ENCODE results near the gene ISG20. TPM values are rescaled to one million over a fixed set of nuclear protein-coding genes. Genes with fewer than 3 reads are reported as not detected.

The ISG20 gene
- total RNA-seq (2022) (9.7 and 20.0 TPM in 2 replicates), Bru-seq, nascent RNA (percentile 57 among the genes with signal in this experiment), BruChase-seq, experiment 1, labeled RNA remaining after a 6-hour chase (percentile 69 among the genes with signal in this experiment), BruChase-seq, experiment 2, labeled RNA remaining after a 2-hour chase (percentile 54 among the genes with signal in this experiment)
- long read RNA-seq, full-length matches to known transcripts, result 6 of 7 reads
- long read RNA-seq, partial matches to known transcripts, result 0 of 7 reads
- long read RNA-seq, other reads (novel, unspliced or antisense), result 1 of 7 reads

DNA sequence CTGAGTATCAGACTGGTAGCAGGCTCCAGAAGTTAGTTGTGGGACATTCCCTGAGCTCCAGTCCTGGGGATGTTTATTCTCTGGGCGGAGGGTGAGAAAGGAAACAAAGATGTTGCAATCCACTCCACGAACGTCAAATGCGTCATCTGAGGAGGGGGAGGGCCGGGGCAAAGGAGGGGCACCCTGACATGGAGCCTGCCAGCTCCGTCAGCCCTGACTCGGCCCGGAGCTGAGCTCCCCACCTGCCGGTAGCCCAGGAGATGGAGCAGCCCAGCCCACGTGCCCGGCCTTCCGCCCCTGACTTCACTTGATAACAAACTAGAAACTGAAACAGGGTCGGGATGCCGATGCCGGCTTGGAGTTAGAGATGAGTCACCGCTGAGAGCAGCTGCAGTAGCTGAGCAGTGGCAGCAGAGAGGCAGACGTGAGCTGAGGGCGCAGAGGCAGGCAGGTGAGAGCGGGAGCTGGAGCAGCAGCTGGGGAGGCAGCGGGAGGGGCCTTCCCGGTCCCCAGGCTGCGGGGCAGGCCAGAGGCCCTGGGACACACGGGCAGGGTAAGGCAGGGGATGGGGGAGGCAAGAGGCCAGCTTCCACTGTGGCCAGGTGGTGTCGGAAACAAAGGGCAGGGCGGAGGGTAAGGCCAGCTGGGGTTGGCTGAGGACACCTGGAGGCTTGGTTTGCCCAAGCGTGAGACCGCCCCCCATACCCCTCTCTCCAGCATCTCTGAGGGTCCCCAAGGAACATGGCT, at the start of gene ISG20:
ISG20 (plus strand) TSS at position 391 of the 747 bp plus-strand sequence; CDS start at position 742, 351 bp downstream.
- intact Hi-C loops (cut with micrococcal nuclease), result loop anchor here (1.0 kb wide), 2 partner anchors 15 to 162 kb away; no protein-coding TSS in a partner anchor
- no peaks in the 10 kb centered on the region for H3K27me3 Mint-ChIP-seq (ENCODE audit: insufficient read depth, unreplicated experiment)
- peak within 1 kb of the TSS; percentile 96 for H3K27ac Mint-ChIP-seq (ENCODE audit: low read depth, unreplicated experiment)
- TF ChIP-seq, protein P1, sequence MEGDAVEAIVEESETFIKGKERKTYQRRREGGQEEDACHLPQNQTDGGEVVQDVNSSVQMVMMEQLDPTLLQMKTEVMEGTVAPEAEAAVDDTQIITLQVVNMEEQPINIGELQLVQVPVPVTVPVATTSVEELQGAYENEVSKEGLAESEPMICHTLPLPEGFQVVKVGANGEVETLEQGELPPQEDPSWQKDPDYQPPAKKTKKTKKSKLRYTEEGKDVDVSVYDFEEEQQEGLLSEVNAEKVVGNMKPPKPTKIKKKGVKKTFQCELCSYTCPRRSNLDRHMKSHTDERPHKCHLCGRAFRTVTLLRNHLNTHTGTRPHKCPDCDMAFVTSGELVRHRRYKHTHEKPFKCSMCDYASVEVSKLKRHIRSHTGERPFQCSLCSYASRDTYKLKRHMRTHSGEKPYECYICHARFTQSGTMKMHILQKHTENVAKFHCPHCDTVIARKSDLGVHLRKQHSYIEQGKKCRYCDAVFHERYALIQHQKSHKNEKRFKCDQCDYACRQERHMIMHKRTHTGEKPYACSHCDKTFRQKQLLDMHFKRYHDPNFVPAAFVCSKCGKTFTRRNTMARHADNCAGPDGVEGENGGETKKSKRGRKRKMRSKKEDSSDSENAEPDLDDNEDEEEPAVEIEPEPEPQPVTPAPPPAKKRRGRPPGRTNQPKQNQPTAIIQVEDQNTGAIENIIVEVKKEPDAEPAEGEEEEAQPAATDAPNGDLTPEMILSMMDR (IDR thresholded peaks at IDR 0.05; ENCODE audit: unreplicated experiment), result peak; percentile 23
- H3K4me1 Mint-ChIP-seq (ENCODE audit: insufficient read depth, unreplicated experiment), result peaks cover 40% of the 10 kb centered on the region
- peaks cover 19% of the 10 kb centered on the region for H3K36me3 Mint-ChIP-seq (ENCODE audit: insufficient read depth, unreplicated experiment)
- ChIA-PET CTCF (interaction anchor here (0.5 to 1.8 kb wide), 11 partner anchors 10 to 915 kb away, joined by 3 to 11 read pairs (median 4); partner anchors contain the start of genes AEN, MRPL46 and MRPS11), POLR2A (interaction anchor here (0.5 to 1.5 kb wide), 17 partner anchors 9 to 607 kb away, joined by 3 to 6 read pairs (median 3); partner anchors contain the start of gene MFGE8)
- no TSS peak for BruUV-seq (replicated peaks)
- H3K9me3 Mint-ChIP-seq (ENCODE audit: unreplicated experiment), result no peaks in the 10 kb centered on the region
- H3K4me3 Mint-ChIP-seq (ENCODE audit: unreplicated experiment), result peak within 1 kb of the TSS; percentile 81
- peak; percentile 98 for DNase-seq (ENCODE audit: unreplicated experiment)

DNA sequence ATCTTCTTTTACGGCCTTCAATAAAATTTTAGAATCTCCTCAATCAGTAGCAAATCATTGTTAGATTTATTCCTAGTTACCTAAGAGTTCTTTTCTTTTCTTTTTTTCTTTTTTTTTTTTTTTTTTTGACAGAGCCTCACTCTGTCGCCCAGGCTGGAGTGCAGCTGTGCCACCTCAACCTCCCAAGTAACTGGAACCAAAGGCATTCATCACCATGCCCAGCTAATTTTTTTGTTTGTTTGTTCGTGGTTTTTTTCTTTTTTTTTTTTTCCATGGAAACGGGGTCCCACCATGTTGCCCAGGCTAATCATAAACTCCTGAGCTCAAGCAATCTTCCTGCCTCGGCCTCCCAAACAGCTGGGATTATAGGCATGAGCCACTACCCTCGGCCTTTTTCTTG, 48.1 kb upstream of the ISG20 start:
- CTCF ChIA-PET, result no interaction called here
- no peak for DNase-seq (ENCODE audit: unreplicated experiment)
- no peaks in the 10 kb centered on the region for H3K4me1 Mint-ChIP-seq (ENCODE audit: insufficient read depth, unreplicated experiment)
- no peak overlapping the region for H3K27ac Mint-ChIP-seq (ENCODE audit: low read depth, unreplicated experiment)
- no TSS peak for BruUV-seq (replicated peaks)
- H3K9me3 Mint-ChIP-seq (ENCODE audit: unreplicated experiment), result no peaks in the 10 kb centered on the region
- no peaks in the 10 kb centered on the region for H3K36me3 Mint-ChIP-seq (ENCODE audit: insufficient read depth, unreplicated experiment)
- TF ChIP-seq, protein P1 (IDR thresholded peaks at IDR 0.05; ENCODE audit: unreplicated experiment), result no peak
- POLR2A ChIA-PET, result no interaction called here
- H3K27me3 Mint-ChIP-seq (ENCODE audit: insufficient read depth, unreplicated experiment), result peaks cover 5% of the 10 kb centered on the region
- intact Hi-C loops (cut with micrococcal nuclease), result no loop called here
- H3K4me3 Mint-ChIP-seq (ENCODE audit: unreplicated experiment), result no peak overlapping the region

DNA sequence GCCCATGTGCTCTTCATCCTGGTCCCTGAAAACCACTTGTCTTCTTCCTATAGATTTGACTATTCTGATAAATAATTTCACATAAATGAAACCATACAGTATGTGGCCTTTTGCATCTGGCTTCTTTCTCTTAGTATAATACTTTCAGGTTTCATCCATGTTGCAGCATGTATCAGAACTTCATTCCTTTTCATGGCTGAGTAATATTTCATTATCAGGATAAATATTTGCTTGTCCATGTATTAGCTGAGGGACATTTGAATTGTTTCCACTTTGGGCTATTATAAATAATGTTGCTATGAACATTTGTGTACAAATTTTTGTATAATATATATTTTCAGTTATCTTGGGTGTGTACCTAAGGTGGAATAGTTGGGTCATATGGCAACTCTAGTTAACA, 47.4 kb upstream of the ISG20 start:
- no peak for DNase-seq (ENCODE audit: unreplicated experiment)
- no peaks in the 10 kb centered on the region for H3K9me3 Mint-ChIP-seq (ENCODE audit: unreplicated experiment)
- no peak overlapping the region for H3K27ac Mint-ChIP-seq (ENCODE audit: low read depth, unreplicated experiment)
- ChIA-PET CTCF (no interaction called here), POLR2A (no interaction called here)
- H3K27me3 Mint-ChIP-seq (ENCODE audit: insufficient read depth, unreplicated experiment), result no peaks in the 10 kb centered on the region
- H3K4me3 Mint-ChIP-seq (ENCODE audit: unreplicated experiment), result no peak overlapping the region
- no peaks in the 10 kb centered on the region for H3K4me1 Mint-ChIP-seq (ENCODE audit: insufficient read depth, unreplicated experiment)
- BruUV-seq (replicated peaks), result no TSS peak
- no peaks in the 10 kb centered on the region for H3K36me3 Mint-ChIP-seq (ENCODE audit: insufficient read depth, unreplicated experiment)
- TF ChIP-seq, protein P1 (IDR thresholded peaks at IDR 0.05; ENCODE audit: unreplicated experiment), result no peak
- intact Hi-C loops (cut with micrococcal nuclease), result no loop called here

DNA sequence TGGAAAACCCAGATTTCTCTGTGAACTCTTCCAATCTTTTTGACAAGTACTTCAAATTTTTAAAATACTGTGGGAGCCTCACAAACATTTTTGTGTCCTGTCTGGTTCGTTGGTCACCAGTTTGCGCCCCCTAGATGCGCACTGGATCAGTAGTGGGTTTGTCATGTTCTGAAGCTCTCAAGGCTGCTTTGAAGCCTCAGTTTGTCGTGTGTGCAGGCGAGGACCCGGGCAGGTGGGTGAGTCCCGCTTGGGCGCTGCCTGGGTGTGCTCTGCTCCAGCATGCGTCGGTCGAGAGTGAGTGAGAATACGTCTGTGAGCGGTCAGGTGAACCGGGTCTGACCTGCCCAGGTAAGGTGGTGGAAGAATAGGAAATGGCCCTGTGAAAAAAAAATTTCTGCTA, 34.9 kb upstream of the ISG20 start:
- ChIA-PET POLR2A (no interaction called here), CTCF (no interaction called here)
- no peaks in the 10 kb centered on the region for H3K4me1 Mint-ChIP-seq (ENCODE audit: insufficient read depth, unreplicated experiment)
- no peaks in the 10 kb centered on the region for H3K36me3 Mint-ChIP-seq (ENCODE audit: insufficient read depth, unreplicated experiment)
- BruUV-seq (replicated peaks), result no TSS peak
- H3K27ac Mint-ChIP-seq (ENCODE audit: low read depth, unreplicated experiment), result no peak overlapping the region
- no peak overlapping the region for H3K4me3 Mint-ChIP-seq (ENCODE audit: unreplicated experiment)
- intact Hi-C loops (cut with micrococcal nuclease), result no loop called here
- no peaks in the 10 kb centered on the region for H3K9me3 Mint-ChIP-seq (ENCODE audit: unreplicated experiment)
- peaks cover 56% of the 10 kb centered on the region for H3K27me3 Mint-ChIP-seq (ENCODE audit: insufficient read depth, unreplicated experiment)
- DNase-seq (ENCODE audit: unreplicated experiment), result no peak
- TF ChIP-seq, protein P1 (IDR thresholded peaks at IDR 0.05; ENCODE audit: unreplicated experiment), result no peak

Data from MCF 10A (cell line).